GM10266 (cell line): ENCODE data around the gene MELK.
"Not testable (repeated sequence)": the region's sequence is repeated elsewhere in the genome, so short reads cannot be mapped to it uniquely, and the experiment has no call there.

Source experiments
- DNase-seq: peaks from one replicate; pipeline ENCODE4 v3.0.0; 2012; ENCODE audit errors: extremely low spot score
- TF ChIP-seq, protein P1 (sequence below): IDR thresholded peaks from 2 replicates; pipeline ENCODE4 v1.5.1; 2012; ENCODE audit warnings: mild to moderate bottlenecking, low read depth; ENCODE audit not compliant: control insufficient read depth, insufficient read depth; ENCODE audit errors: missing control alignments

The MELK gene

GRCh38 chr9:36572515-36573418, at the start of gene MELK:
MELK (plus strand) TSS chr9:36572895; CDS start chr9:36581682, 8,787 bp downstream.
- TF ChIP-seq, protein P1, sequence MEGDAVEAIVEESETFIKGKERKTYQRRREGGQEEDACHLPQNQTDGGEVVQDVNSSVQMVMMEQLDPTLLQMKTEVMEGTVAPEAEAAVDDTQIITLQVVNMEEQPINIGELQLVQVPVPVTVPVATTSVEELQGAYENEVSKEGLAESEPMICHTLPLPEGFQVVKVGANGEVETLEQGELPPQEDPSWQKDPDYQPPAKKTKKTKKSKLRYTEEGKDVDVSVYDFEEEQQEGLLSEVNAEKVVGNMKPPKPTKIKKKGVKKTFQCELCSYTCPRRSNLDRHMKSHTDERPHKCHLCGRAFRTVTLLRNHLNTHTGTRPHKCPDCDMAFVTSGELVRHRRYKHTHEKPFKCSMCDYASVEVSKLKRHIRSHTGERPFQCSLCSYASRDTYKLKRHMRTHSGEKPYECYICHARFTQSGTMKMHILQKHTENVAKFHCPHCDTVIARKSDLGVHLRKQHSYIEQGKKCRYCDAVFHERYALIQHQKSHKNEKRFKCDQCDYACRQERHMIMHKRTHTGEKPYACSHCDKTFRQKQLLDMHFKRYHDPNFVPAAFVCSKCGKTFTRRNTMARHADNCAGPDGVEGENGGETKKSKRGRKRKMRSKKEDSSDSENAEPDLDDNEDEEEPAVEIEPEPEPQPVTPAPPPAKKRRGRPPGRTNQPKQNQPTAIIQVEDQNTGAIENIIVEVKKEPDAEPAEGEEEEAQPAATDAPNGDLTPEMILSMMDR: no peak
- peak; percentile 92 for DNase-seq

- TF ChIP-seq, protein P1: no peak
- DNase-seq: no peak
Observed at GRCh38 chr9:36530224-36530623, 42.5 kb upstream of the MELK start.

- TF ChIP-seq, protein P1: no peak
Observed at GRCh38 chr9:36532353-36532752, 40.3 kb upstream of the MELK start.

DNA sequence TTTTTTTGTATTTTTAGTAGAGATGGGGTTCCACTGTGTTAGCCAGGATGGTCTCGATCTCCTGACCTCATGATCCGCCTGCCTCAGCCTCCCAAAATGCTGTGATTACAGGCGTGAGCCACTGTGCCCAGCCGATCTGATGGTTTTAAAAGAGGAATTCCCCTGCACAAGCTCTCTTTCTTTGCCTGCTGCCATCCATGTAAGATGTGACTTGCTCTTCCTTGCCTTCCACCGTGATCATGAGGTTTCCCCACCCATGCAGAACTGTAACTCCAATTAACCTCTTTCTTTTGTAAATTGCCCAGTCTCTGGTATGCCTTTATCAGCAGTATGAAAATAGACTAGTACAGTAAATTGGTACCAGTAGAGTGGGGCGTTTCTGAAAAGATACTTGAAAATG, 39.0 kb upstream of the MELK start:
- not testable (repeated sequence) for DNase-seq

More at GRCh38 chr9:36532353-36532752, 40.3 kb upstream of the MELK start:
- no peak for DNase-seq

DNA sequence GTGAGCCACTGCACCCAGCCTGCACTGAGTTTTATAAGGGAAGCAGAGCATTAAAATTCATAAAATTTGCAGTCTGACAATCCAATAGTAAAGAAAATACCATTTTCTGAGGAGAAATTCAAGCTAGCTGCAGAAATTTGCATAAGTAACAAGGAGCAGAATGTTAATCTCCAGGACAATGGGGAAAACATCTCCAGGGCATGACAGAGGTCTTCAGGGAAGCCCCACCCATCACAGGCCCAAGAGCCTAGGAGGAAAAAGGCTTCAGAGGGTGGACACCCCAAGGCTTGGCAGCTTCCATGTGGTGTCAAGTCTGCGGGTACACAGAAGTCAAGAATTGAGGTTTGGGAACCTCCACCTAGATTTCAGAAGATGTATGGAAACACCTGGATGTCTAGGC, 37.6 kb upstream of the MELK start:
- TF ChIP-seq, protein P1: no peak
- DNase-seq: no peak

DNA sequence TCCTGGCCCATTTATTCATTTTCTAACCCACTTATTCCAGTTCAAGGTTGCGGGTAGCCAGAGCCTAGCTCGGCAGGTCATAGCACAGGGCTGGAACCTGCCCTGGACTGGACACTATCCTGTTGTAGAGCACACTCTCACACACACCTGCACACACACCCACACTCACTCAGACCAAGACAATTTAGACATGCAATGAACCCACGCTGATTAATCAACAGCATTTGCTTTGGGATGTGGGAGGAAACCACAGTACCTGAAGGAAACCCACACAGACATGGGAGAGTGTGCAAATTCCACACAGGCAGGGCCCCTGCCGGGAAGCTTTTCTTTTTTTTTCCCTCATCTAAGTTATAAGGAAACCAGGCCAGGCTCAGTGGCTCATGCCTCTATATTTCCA, 34.8 kb upstream of the MELK start:
- DNase-seq: no peak
- TF ChIP-seq, protein P1: no peak

GRCh38 chr9:36542355-36542754, 30.3 kb upstream of the MELK start:
- TF ChIP-seq, protein P1: no peak
- no peak for DNase-seq
